Transverse colon (tissue), 4 donors: ENCODE results near the gene VPS37D.

Source experiments
- CTCF ChIP-seq, 5 experiments: fragments of 200-600 bp in 3 of 5; fragments of 450-650 bp in 2 of 5; sonication (generic) in 3 of 5; IDR thresholded peaks; 1 replicate in 2 of 5; 2 replicates in 3 of 5; pipeline ENCODE4 v1.5.1; 2016 to 2017; ENCODE audit warnings: antibody characterized with exemption in 5 of 5, inconsistent platforms in 3 of 5, mild to moderate bottlenecking in 2 of 5, moderate library complexity in 1 of 5
- POLR2AphosphoS5 ChIP-seq, 3 donors: sonication (generic); formaldehyde crosslinking; IDR thresholded peaks; one replicate each; pipeline ENCODE4 v1.6.1; 2016; ENCODE audit warnings: antibody characterized with exemption in 3 of 3

GRCh38 chr7:73669288-73669701 is 1.7 kb downstream of the VPS37D start:
- TF ChIP-seq CTCF (IDR thresholded peaks at IDR 0.05): no peak
- no peak for TF ChIP-seq POLR2AphosphoS5 (IDR thresholded peaks at IDR 0.05)
